GM18505 (cell line): ENCODE measurements around the gene BMP2.

Experiments
- ATAC-seq: cut with Tn5 transposase; IDR thresholded peaks from one replicate; pipeline ENCODE4 v1.9.1; 2021; ENCODE audit not compliant: unreplicated experiment
- POLR2A ChIP-seq: IDR thresholded peaks from 4 replicates; pipeline ENCODE4 v1.6.1; 2011; ENCODE audit warnings: borderline replicate concordance; ENCODE audit not compliant: insufficient read depth, insufficient read length; ENCODE audit errors: extremely low read depth

BMP2 gene

GRCh38 chr20:6746901-6747609, 20.4 kb upstream of the BMP2 start:
- ATAC-seq, result no peak

GRCh38 chr20:6750438-6750837, 17.0 kb upstream of the BMP2 start:
- no peak for TF ChIP-seq POLR2A

More at GRCh38 chr20:6746901-6747609, 20.4 kb upstream of the BMP2 start:
- no peak for TF ChIP-seq POLR2A

DNA sequence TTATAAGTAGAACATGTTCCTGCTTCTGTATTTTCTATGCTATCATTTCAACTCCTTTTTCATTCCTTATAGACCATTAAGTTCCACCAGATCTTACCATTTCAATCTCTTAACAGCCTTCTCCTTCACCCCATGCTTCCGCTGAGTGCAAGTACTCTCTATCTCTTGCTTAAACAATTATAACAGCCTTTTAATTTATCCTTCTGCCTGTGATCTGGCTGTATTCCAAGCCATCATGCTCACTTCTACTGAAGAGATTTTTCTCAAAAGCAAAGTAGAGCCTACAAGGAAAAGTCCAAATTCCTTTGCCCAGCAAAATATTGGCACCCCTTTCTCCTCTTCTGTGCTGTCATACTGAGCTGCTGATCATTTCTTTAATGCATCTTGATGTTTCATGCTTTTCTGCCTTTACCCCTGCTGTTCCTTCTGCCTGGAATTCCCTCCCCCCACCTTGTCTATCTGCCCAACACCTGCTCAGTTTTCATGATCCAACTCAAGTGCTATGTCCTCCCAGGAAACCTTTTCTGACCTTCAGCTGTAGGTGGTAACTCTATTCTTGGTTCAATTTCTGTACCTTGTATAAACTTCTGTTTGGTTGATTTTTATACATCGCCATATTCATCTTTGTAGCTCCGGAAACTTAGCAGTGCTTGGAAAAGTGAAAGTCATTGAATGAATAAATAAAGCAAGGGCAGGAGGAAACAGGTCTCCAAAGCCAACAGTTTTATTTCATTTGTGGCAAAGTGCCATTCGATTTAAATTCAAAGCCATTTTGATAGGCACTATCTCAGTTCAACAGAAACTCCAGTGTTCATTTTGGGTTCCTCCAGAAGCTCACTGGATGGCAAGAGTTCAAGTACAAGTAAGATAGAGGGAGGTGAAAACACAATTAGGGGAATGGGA, 10.5 kb upstream of the BMP2 start:
- no peak for ATAC-seq
- TF ChIP-seq POLR2A, result no peak

More at GRCh38 chr20:6750438-6750837, 17.0 kb upstream of the BMP2 start:
- ATAC-seq, result no peak

DNA sequence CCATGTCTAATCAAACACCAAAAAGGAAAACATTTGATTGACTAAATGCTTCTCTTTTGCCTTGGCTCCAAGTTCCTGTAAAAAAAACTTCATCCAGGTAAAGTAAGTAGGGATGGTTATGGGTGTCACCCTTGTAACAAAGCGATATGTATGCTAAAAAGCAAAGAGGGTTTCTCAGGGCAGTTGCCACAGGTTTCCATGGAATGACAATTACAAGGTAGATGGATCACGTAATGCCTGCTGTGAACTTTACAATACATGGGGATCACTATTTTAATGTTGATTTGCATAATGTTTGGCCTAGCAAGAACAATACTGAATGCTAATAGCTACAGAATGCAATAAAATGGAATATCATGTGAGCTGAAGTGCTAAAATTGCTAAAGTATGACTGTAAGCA, 2.9 kb upstream of the BMP2 start:
- no peak for TF ChIP-seq POLR2A
- no peak for ATAC-seq

- no peak for ATAC-seq
- no peak for TF ChIP-seq POLR2A
Observed at GRCh38 chr20:6765469-6766058, 1.9 kb upstream of the BMP2 start.

DNA sequence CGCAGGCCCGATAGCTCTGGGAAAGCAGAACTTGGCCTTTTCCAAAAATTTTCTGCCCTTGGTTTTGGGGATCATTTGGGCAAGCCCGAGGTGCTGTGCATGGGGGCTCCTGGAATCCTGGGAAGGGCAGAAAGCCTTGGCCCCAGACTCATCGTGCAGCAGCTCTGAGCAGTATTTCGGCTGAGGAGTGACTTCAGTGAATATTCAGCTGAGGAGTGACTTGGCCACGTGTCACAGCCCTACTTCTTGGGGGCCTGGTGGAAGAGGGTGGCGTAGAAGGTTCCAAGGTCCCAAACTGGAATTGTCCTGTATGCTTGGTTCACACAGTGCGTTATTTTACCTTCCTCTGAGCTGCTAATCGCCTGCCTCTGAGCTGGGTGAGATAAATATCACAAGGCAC, 1.1 kb upstream of the BMP2 start:
- no peak for ATAC-seq
- no peak for TF ChIP-seq POLR2A

GRCh38 chr20:6767126-6767535, 355 bp upstream of the BMP2 start:
- no peak for TF ChIP-seq POLR2A
- no peak for ATAC-seq

GRCh38 chr20:6768228-6769140, 998 bp downstream of the BMP2 start:
- TF ChIP-seq POLR2A, result no peak
- no peak for ATAC-seq

- ATAC-seq, result no peak
- TF ChIP-seq POLR2A, result no peak
Observed at GRCh38 chr20:6769903-6770785, 2.7 kb downstream of the BMP2 start.

GRCh38 chr20:6770786-6771100, 3.3 kb downstream of the BMP2 start:
- ATAC-seq, result no peak

GRCh38 chr20:6780433-6781190, 13.1 kb downstream of the BMP2 start:
- no peak for ATAC-seq

More at GRCh38 chr20:6770786-6771100, 3.3 kb downstream of the BMP2 start:
- TF ChIP-seq POLR2A, result no peak

More at GRCh38 chr20:6780433-6781190, 13.1 kb downstream of the BMP2 start:
- no peak for TF ChIP-seq POLR2A
